ENCODE results near the gene GOLGA6C.
"Not testable (repeated sequence)": the region's sequence is repeated elsewhere in the genome, so short reads cannot be mapped to it uniquely, and the experiment has no call there.

GOLGA6C gene, protein sequence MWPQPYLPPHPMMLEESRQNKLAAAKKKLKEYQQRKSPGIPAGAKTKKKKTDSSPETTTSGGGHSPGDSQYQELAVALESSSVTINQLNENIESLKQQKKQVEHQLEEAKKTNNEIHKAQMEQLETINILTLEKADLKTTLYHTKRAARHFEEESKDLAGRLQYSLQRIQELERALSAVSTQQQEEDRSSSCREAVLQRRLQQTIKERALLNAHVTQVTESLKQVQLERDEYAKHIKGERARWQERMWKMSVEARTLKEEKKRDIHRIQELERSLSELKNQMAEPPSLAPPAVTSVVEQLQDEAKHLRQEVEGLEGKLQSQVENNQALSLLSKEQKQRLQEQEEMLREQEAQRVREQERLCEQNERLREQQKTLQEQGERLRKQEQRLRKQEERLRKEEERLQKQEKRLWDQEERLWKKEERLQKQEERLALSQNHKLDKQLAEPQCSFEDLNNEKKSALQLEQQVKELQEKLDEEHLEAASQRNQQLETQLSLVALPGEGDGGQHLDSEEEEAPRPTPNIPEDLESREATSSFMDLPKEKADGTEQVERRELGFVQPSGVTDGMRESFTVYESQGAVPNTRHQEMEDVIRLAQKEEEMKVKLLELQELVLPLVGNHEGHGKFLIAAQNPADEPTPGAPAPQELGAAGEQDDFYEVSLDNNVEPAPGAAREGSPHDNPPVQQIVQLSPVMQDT

DNA sequence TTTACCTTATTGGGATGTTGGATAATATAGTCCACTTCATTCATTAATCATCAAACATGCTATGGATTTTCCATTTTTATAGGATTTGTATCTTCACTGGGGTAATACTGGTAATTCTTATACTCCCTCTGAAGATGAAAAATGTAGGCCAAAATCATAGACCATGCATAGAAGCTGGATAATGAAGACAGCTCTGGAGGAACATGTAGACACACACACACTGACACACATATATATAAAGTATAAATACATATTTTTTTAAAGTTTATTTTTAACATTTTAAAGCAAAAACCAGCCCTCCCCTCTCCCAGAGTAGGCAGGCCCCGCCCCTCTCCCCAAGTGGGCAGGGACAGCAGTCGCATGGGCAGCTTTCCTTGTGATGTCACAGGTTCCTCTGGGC lies at the start of gene GOLGA6C:
GOLGA6C (plus strand) TSS at position 301 of the 400 bp plus-strand sequence. CDS start 265 bp downstream, outside the sequence.
- not testable (repeated sequence) for DNase-seq (ENCODE audit: low read depth in 1 of 2, low spot score in 1 of 2)

DNA sequence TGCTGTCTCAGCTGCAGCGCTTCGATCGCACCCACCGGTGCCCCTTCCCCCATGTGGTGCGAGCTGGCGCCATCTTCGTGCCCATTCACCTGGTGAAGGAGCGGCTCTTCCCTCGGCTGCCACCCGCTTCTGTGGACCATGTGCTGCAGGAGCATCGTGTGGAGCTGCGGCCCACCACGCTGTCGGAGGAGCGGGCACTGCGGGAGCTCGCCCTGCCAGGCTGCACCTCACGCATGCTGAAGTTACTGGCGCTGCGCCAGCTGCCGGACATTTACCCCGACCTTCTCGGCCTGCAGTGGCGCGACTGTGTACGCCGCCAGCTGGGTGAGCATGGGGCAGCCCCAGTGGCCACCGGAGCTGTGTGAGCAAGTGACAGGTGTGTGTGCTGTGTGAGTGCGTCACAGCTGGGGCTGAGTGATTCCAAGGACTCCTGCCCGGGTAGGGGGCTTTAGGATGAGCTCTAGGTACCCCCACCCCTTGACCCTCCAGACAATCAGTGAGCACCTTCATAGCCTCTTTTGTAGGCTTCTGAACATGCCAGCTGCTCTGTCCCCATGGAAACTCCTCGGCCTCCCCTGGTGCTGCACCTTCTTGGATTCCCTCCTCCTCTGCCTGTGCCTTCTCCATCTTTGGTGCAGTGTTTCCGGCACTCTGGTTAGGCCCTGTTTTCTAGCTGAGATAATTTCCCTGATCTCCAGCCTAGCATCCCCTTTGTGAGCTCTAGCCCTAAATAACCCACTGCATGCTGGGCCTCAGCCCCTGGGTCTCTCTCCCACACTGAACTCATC lies 49.4 kb upstream of the GOLGA6C start:
- DNase-seq (ENCODE audit: low read depth in 1 of 2, low spot score in 1 of 2) = no peak

DNA sequence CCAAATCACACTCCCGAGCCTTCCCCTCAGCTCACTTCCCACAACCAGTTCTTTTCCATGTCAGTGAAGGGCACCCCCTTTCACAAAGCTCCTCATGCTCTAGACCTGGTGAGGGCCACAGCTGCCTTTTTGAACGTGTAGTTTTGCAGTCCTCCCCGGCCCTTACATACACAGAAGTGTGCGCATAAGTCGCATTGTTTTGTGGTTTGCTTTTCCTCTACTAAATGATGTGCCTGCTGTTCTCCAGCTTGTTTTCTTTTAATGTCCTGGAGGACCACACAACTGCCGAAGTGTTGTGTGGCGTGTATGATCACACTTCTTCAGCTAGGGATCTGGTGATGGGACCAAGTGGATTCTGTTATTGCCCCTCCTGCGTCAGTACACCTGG lies 48.9 kb upstream of the GOLGA6C start:
- DNase-seq (ENCODE audit: low read depth in 1 of 2, low spot score in 1 of 2) = no peak

DNA sequence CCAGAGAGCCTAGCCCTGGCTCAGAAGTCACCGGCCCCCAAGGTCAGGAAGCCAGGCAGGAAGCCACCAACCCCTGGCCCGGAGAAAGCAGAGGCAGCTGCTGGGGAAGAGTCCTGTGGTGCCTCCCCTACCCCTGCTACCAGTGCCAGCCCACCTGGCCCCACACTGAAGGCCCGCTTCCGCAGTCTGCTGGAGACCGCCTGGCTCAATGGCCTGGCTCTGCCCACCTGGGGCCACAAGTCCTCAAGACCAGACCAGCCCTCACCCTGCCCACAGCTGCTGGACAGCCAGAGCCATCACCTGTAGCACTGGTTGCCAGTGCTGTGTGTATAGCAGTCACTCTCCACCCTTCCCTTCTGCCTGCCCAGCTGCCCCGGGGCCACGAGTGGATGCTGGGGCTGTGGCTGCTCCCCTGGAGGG lies 47.3 kb upstream of the GOLGA6C start:
- no peak for DNase-seq (ENCODE audit: low read depth in 1 of 2, low spot score in 1 of 2)

DNA sequence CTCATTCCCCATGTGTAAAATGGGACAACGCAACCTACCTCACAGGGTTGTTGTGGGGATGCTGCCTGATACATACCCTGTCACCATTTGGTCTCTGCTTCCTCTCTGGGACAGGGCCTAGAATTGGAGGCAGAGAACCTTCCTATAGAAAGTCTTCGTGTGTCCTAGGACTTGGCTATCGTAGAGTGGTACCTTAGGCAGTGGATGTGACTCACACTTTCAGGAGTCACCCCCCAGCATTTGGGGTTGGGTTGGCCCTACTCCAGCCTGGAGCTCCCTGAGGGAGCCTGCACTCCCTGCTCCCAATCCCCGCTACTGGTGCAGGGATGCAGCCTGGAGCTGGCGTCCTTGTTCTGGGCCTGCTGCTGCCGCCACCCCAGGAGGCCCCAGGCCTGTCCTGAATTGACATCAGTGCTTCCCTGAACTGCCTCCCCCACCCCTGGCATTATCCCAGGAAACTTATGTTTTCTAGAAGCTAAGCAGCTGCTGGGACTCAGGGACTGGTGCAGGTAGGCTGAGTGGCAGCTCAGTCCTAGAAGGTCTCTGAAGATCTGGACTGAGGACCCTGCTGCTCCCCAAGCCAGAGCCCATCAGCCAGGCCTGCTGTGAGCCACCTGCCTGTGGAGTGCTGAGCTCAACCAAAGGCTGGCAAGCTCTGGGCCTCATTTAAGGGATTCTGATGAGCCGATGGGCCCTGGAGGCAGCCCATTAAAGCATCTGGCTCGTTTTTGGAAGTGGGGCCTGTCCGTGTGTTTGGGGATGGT lies 46.5 kb upstream of the GOLGA6C start:
- DNase-seq (ENCODE audit: low read depth in 1 of 2, low spot score in 1 of 2) = no peak

DNA sequence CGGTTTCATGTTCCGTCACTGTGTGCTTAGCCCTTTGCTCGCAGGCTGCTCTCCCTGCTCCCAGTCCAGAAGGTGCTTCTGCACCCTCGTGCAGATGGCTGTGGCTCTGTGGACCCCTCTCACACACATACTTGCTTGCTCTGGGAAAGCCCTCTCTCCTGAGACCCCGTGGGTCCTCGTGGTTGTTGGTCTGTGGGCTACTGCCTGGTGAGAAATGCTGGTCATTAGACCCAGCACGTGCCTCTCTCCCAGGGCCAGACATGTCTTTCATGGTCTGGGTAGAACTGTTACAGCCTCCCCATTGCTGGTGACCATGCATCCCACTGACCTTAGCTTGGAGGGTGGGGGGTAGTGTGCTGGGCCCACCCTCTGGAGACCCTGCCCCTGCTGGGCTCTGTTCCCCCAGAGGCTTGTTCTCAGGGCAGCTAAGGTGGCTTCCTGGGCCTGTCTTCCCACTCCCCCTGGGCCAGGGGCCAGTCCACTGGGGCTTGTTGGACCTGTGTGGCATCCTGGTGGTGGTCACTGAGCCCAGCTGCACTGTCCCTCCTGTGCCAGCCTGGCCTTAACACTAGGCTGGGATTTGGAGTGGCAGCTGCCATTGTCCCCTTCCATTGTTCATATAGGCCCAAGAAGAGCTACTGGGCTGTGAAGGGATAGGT lies 45.8 kb upstream of the GOLGA6C start:
- DNase-seq (ENCODE audit: low read depth in 1 of 2, low spot score in 1 of 2) = no peak

DNA sequence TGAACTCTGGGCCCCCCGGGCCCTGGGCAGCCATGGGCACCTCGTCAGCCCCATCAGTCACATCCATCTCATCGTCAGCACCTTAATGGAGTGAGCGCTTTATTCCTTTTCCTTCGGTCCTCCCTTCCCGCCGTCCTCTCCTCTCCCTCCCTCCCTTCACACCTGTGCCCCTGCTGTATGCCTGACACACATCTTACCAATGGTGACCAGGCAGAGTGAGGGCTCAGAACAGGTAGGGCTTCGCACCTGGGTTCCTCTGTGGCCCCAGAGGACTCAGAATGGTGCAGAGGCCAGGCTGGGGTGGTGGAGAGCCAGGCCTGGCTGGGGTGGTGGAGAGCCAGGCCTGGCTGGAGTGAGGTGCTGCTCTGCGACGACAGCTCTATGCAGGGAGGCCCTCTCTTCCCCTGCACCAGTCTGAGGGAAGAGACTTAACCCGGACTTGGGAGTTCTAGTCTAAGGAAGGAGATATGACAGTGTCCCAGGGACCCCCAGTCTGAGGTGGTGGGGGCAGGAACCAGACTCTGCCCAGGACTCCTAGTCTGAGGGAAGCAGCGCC lies 44.8 kb upstream of the GOLGA6C start:
- no peak for DNase-seq (ENCODE audit: low read depth in 1 of 2, low spot score in 1 of 2)

DNA sequence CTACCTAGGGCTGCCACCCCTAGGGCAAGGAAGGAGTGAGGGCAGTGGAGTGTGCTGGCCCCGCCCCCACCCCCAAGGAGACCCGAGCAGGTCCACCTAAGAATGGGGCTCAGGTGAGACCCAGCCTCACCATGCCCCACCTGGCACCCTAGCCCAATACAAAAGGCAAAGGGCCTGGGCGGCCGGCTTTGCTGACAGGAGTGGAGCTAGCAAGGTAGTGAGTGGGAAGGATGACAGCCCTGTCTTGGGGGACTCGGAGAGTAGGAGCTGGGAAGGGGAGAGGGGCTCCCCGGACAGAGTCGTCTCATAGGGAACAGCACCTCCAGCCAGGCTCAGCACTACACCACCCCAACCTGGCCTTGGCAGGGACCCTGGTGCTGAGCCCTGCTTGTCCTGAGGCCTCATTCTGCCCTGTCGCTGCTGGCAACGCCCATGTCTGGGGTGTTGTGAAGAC lies 44.3 kb upstream of the GOLGA6C start:
- DNase-seq (ENCODE audit: low read depth in 1 of 2, low spot score in 1 of 2) = no peak

DNA sequence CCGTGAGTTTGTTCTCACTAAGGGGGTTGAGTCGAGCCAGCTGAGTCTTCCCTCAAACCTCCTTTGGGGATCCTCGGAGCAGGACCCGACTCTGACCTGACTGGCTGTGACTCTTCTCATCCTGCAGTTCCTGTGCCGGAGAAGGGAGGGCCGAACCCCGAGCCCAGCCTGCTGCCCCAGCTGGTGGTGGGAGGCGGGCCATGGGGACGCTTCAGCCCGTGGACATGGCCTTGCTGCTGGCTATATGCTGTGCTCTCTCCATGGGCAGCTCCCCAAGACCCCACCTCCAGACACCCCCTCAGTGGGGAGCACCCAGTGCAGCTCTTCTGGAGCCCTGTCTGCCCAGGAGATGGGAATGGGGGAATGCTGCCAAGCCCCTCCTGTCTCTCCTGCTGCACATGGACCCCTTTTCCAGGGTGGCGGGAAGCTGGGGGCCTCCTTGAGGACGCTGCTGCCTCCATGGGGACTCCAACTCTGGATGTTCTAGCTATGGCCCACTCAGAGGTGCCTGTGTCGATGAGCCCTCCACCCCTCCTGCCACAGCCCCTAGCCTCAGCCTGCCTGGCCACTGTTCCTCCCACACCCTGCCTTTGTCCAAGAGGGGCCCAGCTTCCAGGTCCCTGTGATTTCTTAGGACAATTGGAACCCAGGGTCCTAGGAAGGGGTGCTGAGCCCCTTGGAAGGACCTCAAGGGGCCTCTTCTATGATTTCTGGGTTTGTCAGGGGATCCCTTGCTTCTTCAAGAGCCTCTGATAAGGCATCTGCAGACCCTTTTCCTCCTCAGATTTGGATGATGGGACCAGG lies 43.6 kb upstream of the GOLGA6C start:
- DNase-seq (ENCODE audit: low read depth in 1 of 2, low spot score in 1 of 2) = no peak

DNA sequence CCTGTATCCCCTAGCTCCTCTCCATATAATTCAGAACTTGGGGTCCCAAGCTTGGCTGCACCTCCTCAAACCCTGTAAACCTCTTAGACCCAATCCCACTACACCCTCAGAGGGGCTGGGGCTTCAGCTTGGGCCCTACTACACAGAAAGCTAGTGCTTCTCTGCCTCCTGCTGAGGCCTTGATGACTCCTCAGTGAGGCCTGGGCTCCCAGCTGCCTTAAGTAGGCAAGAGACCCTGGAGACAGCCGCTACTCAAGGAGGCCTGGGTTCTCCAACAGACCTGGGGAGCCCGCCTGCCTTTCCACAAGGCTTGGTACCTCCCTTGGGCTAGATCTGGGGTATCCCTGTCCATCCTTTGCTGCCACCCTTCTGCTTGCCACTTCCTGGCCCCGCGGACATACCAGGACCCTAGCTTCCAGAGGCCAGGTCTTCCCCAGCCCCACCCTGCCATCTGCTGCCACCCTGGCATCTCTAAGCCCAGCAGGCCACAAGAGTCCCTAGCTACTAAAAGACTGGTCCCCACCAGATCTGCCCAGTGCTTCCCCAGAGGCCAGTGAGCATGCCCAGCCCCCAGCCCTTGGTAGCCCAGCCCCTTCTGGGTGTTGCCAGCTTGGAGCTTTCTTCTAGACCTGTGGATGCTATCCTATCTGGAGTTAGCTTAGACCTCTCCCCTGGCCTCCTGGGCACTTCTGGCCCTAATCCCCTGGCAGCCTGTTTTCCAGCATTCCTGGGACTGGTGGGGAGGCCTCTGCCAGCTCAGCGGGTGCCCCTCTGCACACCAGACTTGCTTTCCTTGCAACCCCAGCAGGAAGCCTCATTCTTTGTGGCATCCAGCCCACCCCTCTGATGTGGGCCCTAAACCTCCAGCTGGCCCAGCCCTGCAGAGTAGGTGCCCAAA lies 42.8 kb upstream of the GOLGA6C start:
- no peak for DNase-seq (ENCODE audit: low read depth in 1 of 2, low spot score in 1 of 2)

DNA sequence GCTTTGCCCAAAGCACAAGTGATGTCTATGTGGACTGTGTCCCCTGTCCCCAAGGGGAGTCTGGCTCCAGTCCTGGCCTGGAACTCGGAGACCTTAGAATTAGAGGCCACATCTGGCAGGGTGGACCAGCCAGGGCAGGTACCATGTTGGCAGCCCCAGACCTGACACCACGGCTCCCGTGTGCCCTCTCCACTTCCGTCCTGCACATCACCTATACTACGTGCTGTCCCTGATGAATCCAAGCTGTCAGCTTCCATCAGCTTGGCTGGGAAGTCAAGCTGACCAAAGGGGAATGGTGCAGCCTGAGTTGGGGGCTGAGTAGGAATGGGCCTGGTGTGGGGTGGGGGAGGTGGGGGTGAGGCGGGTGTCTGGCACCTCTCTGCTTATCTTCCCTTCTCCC lies 41.1 kb upstream of the GOLGA6C start:
- no peak for DNase-seq (ENCODE audit: low read depth in 1 of 2, low spot score in 1 of 2)

DNA sequence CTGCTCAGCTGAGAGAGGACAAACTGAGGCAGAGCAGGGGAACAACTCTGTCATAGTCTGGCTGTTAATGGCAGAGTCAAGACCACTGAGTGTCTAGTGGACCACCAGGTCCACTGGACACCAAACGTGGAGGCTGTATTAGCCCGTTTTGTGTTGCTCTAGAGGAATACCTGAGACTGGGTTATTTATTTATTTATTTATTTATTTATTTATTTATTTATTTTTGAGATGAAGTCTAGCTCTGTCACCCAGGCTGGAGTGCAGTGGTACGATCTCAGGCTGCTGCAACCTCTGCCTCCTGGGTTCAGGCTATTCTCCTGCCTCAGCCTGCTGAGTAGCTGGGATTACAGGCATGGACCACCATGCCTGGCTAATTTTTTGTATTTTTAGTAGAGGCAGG lies 40.6 kb upstream of the GOLGA6C start:
- DNase-seq (ENCODE audit: low read depth in 1 of 2, low spot score in 1 of 2) = not testable (repeated sequence)

DNA sequence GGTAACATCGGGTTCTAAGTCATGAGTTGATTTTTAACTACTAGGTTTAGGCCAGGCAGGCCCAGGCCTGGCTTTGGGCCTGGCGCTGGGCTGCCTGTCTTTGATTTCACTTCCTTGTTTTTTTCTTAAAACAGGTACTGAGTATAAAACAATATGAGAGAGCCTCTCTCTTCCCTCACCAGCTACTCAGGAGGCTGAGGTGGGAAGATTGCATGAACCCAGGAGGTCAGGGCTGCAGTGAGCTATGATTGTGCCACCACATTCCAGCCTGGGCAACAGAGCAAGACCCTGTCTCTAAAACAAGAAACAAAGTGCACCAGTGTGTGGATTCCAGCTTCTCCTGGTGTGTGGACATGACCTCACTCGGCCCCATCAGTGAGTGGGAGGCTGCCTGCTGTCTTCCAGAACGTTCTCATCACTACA lies 38.6 kb upstream of the GOLGA6C start:
- DNase-seq (ENCODE audit: low read depth in 1 of 2, low spot score in 1 of 2) = not testable (repeated sequence)

DNA sequence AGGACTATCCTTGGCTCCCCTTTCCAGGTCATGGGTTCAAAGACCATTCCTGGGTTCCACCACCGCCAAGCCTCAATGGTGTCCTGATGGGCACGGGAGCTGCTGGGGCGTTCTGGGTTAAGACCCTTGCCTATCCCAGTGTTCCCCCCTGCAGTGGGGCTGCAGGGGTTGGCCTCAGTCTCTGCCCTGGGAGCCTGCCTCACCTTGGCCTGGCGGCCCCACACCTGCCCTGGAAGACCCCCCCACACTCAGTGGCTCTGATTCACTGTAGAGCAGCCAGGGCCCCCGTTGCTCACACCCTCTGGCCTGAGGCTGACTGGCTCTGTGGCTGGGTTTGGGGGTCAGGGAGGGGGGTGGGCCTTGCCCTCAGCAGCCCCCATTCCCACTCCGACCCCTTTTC lies 34.4 kb upstream of the GOLGA6C start:
- DNase-seq (ENCODE audit: low read depth in 1 of 2, low spot score in 1 of 2) = no peak

DNA sequence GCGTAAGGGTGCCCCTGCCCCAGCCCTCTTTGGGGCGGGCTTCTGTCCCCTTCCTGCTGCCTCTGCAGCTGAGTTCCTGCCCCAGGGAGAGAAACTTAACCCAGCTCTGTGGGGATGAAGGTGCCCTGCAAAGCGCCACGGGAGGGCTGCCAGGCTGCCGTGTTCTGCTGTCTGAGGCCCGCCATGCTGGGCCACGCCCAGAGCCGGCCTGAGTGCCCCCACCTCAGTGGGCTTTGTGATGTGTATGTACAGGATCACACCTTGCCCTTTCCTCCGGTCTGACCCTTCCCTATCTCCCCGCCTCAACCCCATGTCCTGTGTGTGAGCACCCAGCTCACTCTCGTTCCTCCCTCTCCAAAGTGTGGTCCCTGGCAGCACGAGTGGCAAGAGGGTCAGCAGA lies 33.9 kb upstream of the GOLGA6C start:
- DNase-seq (ENCODE audit: low read depth in 1 of 2, low spot score in 1 of 2) = no peak

DNA sequence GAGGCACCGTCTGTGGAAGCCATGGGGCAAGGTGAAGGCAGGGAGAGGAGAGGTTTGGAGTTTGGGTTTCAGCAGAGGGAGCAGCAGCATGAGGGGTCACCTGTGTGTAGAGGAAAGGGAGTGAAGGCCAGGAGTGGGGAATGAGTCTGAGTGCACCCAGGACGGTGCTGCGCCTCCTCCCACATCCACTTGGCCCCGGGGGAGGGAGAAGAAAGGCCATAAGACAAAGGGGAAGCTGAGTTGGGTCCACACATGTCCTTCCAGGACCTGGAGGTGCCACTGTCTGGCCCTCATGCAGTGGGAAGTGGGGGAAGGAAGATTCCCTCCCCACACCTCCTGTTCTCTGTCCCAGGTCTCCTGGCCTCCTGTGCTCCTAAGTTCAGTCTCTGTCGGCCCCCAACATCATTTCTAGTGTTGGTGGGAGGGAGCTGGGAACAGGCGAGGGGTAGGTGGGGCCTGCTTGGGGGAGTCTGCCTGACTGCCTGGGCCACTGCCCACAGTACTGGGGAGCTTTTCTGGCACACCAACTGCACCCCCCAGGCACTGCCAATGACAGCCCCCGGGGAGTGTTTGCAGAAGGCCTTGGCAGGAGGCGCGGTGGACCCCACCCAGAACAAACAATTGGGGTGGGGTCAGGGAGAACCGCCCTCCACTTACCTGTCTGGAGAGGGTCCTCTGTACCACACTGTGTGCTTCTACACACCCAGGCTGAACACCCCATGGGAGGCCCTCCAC lies 32.9 kb upstream of the GOLGA6C start:
- not testable (repeated sequence) for DNase-seq (ENCODE audit: low read depth in 1 of 2, low spot score in 1 of 2)

DNA sequence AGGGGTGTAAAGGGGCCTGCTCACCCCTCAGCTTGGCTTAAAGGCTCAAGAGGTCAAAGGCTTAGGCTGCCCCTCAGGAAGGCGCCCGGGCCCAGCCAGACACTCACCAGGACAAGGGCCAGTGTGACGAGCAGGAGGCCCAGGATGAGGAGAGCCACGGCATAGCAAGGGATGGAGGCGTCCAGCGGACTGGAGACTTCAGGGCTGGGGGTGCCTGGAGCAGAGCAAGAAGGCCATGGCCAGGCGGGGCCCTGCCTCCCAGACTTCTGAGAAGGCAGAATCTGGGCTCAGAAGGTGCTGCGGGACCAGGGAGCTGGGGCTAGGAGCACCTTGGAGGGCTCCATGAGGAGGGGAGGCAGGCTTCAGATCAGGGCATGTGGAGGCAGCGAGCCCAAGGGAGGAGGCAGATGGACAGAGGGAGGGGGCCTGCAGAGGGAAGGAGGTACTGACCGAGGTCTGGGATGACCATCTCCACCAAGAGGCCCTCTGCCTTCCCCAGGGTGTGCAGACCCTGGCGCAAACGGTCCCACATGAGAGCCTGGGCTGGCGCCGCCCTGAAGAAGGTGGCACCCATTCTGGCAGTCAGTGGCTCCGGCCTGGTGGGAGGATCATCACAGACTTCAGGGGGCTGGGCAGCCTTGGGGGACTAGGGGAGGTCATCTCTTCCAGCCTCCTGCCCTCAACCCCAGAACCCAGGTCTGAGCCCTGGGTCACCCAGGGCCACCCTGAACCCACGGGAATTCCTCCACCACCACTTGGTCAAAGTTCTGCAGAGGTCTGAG lies 32.0 kb upstream of the GOLGA6C start:
- no peak for DNase-seq (ENCODE audit: low read depth in 1 of 2, low spot score in 1 of 2)
